GM12878 (cell line): Measurements from ENCODE around the gene GNAQ.

Source experiments
- BCL11A ChIP-seq: IDR thresholded peaks from 2 replicates; pipeline ENCODE4 v1.6.1; 2011; ENCODE audit warnings: low read depth, low read length
- CTCF ChIP-seq, 3 experiments: IDR thresholded peaks in 2 of 3; conservative IDR thresholded peaks in 1 of 3; 2 replicates each; pipeline ENCODE4 v1.5.1; 2011; ENCODE audit warnings: low read depth in 3 of 3, low read length in 3 of 3, mild to moderate bottlenecking in 3 of 3, control low read depth in 2 of 3, moderate library complexity in 2 of 3, inconsistent platforms in 1 of 3, mixed read lengths in 1 of 3; ENCODE audit not compliant: control insufficient read depth in 2 of 3, insufficient read depth in 1 of 3; ENCODE audit errors: extremely low read depth in 1 of 3
- GABPA ChIP-seq: IDR thresholded peaks from 2 replicates; pipeline ENCODE4 v1.6.1; 2014; ENCODE audit warnings: antibody characterized with exemption, low read depth, mild to moderate bottlenecking, inconsistent platforms
- HCFC1 ChIP-seq: fragments of 150-350 bp; IDR thresholded peaks from 2 replicates; pipeline ENCODE4 v1.6.1; 2014; ENCODE audit warnings: low read length
- POLR2A ChIP-seq: IDR thresholded peaks from 2 replicates; pipeline ENCODE4 v1.6.1; 2011; ENCODE audit warnings: low read depth, mild to moderate bottlenecking, low read length
- SPI1 ChIP-seq: IDR thresholded peaks from 2 replicates; pipeline ENCODE4 v1.6.1; 2011; ENCODE audit warnings: low read depth, mild to moderate bottlenecking, low read length, moderate library complexity, borderline replicate concordance; ENCODE audit not compliant: insufficient read depth
- TCF7 ChIP-seq: IDR thresholded peaks from 2 replicates; pipeline ENCODE4 v1.6.1; 2014; ENCODE audit warnings: antibody characterized with exemption, borderline replicate concordance

GRCh38 chr9:77898864-77899263, 132.7 kb downstream of the GNAQ start:
- TF ChIP-seq GABPA (no peak), BCL11A (no peak), CTCF (IDR thresholded peaks at IDR 0.05 in 2 of 3, conservative IDR thresholded peaks at IDR 0.05 in 1 of 3; ENCODE audit: control insufficient read depth in 2 of 3, extremely low read depth in 1 of 3, insufficient read depth in 1 of 3, low read depth in 3 of 3, low read length in 3 of 3) (no peak), TCF7 (no peak), SPI1 (no peak), POLR2A (no peak), HCFC1 (no peak)
